Activated CD8-positive, alpha-beta memory T cell treated with anti-CD3 and anti-CD28 coated beads for 36 hours (primary cell): ENCODE data around the gene TAF11L13. TPM values are rescaled to one million over a fixed set of nuclear protein-coding genes. Genes with fewer than 3 reads are reported as not detected.
"Not testable (repeated sequence)": the region's sequence is repeated elsewhere in the genome, so short reads cannot be mapped to it uniquely, and the experiment has no call there.

Source experiments
- CTCF ChIA-PET: fragments of 350-600 bp; sonication (Branson Sonifier 250); formaldehyde crosslinking; loops from one replicate; lab custom pipeline; 2021; ENCODE audit warnings: antibody characterized with exemption; lab: Charles Lee
- POLR2A ChIA-PET: fragments of 350-600 bp; sonication (Branson Sonifier 250); formaldehyde crosslinking; loops from one replicate; lab custom pipeline; 2021; ENCODE audit warnings: antibody characterized with exemption; lab: Charles Lee
- total RNA-seq, 2 experiments: library from RNA; stranded (reverse); gene quantifications; one replicate each; pipeline ENCODE4 v1.2.3, GENCODE V29; 2021

The TAF11L13 gene
- total RNA-seq: not detected

DNA sequence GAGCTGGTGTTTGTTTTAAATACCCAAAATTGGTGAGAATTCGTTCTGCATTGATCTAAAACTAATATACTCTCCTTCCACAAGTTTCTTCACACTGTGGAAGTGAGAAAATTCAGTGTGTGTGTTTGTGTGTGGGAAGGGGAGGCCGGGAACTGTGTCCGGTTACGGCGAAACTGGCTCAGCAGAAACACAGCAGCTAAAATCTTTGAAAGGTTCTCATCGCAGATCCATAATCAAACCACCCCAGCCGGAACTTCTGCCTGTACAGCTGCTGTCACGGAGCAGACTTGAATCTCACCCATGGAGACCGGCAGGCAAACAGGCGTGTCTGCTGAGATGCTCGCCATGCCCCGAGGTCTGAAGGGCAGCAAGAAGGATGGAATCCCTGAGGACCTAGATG is at the start of gene TAF11L13:
TSS of gene TAF11L13 (plus strand) at position 301 of the 400 bp plus-strand sequence.
- CTCF ChIA-PET, POLR2A ChIA-PET: not testable (repeated sequence)

GRCh38 chr5:17585658-17586057 is 46.2 kb upstream of the TAF11L13 start, which contains the start of gene TAF11L7:
TSS of gene TAF11L7 (minus strand) at chr5:17585758.
- POLR2A ChIA-PET, CTCF ChIA-PET: not testable (repeated sequence)

GRCh38 chr5:17590860-17591259 is 41.0 kb upstream of the TAF11L13 start, which contains the start of gene TAF11L8:
TSS of gene TAF11L8 (minus strand) at chr5:17590960.
- POLR2A ChIA-PET, CTCF ChIA-PET: not testable (repeated sequence)

GRCh38 chr5:17594255-17594654 is 37.6 kb upstream of the TAF11L13 start, which contains the start of gene TAF11L9:
TSS of gene TAF11L9 (minus strand) at chr5:17594394.
- POLR2A ChIA-PET, CTCF ChIA-PET: not testable (repeated sequence)

- CTCF ChIA-PET, POLR2A ChIA-PET: not testable (repeated sequence)
Measured at GRCh38 chr5:17597728-17598127, 34.2 kb upstream of the TAF11L13 start, which contains the start of gene TAF11L10. TSS of gene TAF11L10 (minus strand) at chr5:17597828.

DNA sequence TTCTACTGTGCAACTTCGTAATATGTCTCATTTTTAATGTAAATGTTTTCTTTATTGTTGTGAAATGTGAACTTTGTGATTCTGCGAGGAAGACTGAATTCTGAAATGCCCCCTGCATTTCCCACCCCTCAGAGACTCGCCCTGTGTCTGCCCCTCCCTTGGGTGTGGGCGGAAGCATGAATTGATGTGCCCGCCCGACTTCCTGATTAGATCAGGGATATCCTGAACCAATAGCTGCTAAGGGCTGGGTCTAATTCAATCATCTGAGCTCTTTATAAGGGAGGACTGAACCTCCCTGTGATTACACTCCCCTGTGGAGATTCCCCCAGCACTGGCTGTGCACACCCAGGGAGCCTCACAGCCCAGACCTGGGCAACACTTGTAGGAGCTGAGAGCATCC is 28.0 kb upstream of the TAF11L13 start, which contains the start of gene TAF11L11:
TSS of gene TAF11L11 (plus strand) at position 304 of the 400 bp plus-strand sequence.
- CTCF ChIA-PET, POLR2A ChIA-PET: not testable (repeated sequence)

- CTCF ChIA-PET: no interaction called here
- POLR2A ChIA-PET: no interaction called here
Measured at GRCh38 chr5:17604951-17605350, 26.9 kb upstream of the TAF11L13 start.

DNA sequence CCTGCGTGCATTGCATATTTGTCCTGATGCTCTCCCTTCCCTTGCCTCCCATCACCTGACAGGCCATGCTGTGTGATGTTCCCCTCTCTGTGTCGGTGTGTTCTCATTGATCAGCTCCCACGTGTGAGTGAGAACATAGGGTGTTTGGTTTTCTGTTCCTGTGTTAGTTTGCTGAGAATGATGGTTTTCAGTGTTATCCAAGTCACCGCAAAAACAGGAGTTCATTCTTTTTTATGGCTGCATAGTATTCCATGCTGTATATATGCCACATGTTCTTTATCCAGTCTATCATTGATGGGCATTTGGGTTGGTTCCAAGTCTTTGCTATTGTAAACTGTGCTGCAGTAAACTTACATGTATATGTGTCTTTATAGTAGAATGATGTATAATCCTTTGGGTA is 24.4 kb upstream of the TAF11L13 start:
- POLR2A ChIA-PET, CTCF ChIA-PET: not testable (repeated sequence)

DNA sequence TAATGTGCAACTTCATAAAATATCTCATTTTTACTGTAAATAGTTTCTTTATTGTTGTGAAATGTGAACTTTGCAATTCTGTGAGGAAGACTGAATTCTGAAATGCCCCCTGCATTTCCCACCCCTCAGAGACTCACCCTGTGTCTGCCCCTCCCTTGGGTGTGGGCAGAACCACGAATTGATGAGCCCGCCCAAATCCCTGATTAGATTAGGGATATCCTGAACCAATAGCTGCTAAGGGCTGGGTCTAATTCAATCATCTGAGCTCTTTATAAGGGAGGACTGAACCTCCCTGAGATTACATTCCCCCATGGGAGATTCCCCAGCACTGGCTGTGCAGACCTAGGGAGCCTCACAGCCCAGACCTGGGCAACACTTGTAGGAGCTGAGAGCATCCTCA is 21.8 kb upstream of the TAF11L13 start, which contains the start of gene TAF11L12:
TSS of gene TAF11L12 (plus strand) at position 301 of the 400 bp plus-strand sequence.
- POLR2A ChIA-PET, CTCF ChIA-PET: not testable (repeated sequence)

DNA sequence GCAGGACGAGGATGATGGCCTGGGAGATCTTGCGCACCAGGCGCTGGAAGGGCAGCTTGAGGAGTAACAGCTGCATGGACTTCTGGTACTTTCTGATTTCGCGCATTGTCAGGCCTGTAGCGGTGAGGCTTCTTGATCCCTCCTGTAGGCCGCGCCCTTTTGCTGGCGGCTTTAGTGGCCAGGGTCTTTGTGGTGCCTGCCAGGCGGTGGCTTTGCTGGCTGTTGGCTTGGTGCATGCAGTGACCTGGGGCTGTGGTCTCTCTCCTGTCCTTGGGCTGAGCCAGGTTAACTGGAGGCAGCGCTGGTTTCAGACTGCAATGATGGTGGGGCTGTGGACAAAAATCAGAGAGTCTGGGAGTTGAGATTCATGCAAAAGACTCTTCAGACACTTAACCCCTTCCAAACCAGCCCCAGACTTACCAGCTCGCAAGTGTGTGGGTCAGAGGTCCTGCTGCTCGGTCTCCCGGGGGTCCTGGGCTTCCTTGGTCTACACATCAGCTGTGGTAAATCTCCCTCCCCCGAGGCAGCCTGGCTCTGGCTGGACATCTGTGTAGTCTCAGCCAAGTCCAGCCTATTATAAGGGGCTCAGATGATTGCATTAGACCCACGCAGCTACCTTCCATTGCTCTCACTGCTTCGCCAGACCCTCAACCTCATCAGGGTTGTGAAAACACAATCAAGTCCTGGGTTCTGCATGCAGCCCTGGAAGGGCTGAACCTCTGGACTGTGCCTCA is 16.8 kb upstream of the TAF11L13 start:
- CTCF ChIA-PET: no interaction called here
- POLR2A ChIA-PET: no interaction called here

- ChIA-PET POLR2A (no interaction called here), CTCF (no interaction called here)
Measured at GRCh38 chr5:17619354-17619753, 12.5 kb upstream of the TAF11L13 start.

- ChIA-PET CTCF (no interaction called here), POLR2A (no interaction called here)
Measured at GRCh38 chr5:17620627-17621026, 11.3 kb upstream of the TAF11L13 start.

DNA sequence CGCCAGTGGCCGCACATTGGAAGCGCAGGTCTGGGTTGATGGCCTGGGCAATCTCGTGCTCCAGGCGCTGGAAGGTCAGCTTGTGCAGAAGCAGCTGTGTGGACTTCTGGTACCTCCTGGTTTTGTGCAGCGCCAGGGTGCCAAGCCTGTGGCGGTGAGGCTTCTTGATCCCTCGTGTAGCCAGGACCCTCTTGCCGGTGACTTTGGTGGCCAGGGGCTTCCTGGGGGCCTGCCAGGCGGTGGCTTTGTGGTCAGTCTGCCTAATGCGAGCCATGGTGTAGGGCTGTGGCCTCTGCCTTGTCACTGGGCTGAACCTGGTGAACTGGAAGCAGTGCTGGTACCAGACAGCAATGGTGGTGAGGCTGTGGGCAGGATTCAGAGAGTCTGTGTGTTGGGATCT is 6.2 kb upstream of the TAF11L13 start:
- POLR2A ChIA-PET: no interaction called here
- CTCF ChIA-PET: no interaction called here

DNA sequence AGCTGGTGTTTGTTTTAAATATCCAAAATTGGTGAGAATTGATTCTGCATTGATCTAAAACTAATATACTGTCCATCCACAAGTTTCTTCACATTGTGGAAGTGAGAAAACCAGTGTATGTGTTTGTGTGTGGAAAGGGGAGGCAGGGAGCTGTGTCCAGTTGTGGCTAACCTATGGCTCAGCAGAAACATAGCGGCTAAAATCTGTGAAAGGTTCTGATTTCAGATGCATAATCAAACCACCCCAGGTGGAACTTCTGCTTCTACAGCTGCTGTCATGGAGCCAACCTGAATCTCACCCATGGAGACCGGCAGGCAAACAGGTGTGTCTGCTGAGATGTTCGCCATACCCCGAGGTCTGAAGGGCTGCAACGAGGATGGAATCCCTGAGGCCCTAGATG is 2.3 kb downstream of the TAF11L13 start, which contains the start of gene TAF11L14:
TSS of gene TAF11L14 (plus strand) at position 301 of the 400 bp plus-strand sequence.
- ChIA-PET POLR2A (no interaction called here), CTCF (no interaction called here)

DNA sequence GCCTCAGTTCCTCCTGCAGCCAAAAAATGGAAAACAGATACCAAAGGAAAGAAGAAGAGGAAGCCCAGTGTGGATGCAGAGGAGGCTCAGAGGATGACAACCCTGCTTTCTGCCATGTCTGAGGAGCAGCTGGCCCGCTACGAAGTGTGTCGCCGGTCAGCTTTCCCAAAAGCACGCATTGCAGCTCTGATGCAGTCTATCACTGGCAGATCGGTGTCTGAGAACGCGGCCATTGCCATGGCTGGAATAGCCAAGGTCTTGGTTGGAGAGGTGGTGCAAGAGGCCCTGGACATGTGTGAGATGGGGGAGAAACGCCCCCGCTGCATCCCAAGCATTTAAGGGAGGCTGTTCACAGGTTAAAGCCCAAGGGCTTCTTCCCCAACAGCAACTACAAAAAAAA is 17.3 kb downstream of the TAF11L13 start:
- POLR2A ChIA-PET, CTCF ChIA-PET: not testable (repeated sequence)

- POLR2A ChIA-PET, CTCF ChIA-PET: not testable (repeated sequence)
Measured at GRCh38 chr5:17655201-17655759, 23.4 kb downstream of the TAF11L13 start.

- ChIA-PET CTCF (no interaction called here), POLR2A (no interaction called here)
Measured at GRCh38 chr5:17655921-17656320, 24.0 kb downstream of the TAF11L13 start.

GRCh38 chr5:17663182-17663581 is 31.3 kb downstream of the TAF11L13 start:
- POLR2A ChIA-PET: no interaction called here
- CTCF ChIA-PET: no interaction called here

GRCh38 chr5:17665836-17666235 is 33.9 kb downstream of the TAF11L13 start:
- ChIA-PET CTCF (no interaction called here), POLR2A (no interaction called here)

DNA sequence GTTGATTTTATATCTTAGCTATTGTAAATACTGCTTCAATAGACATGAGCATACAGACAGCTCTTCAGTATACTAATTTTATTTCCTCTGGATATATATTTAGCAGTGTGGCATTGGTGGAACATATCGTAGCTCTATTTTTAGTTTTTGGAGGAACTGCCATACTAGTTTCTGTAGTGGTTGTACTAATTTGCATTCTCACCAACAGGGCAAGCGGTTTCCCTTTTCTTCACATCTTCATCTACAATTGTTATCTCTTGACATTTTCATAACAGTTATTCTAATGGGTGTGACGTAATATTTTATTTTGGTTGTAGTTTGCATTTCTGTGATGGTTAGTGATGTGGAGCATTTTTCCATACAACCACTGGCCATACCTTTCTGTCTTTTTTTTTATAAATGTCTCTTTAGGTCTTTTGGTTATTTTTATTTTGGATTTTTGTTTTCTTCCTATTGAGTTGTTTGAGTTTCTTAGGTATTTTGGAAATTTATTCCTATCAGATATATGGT is 34.9 kb downstream of the TAF11L13 start:
- ChIA-PET CTCF (no interaction called here), POLR2A (no interaction called here)

DNA sequence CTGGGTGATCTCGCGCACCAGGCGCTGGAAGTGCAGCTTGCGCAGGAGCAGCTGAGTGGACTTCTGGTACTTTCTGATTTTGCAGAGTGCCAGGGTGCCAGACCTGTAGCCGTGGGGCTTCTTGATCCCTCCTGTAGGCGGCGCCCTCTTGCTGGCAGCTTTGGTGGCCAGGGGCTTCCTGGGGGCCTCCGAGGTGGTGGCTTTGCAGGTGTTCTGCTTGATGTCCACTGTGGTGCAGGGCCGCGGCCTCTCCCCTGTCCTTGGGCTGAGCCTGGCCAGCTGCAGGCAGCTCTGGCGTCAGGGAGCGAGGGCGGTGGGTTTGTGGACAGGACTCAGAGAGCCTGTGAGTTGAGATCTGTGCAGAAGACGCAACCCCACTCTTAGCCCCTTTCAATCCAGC is 38.5 kb downstream of the TAF11L13 start:
- ChIA-PET POLR2A (no interaction called here), CTCF (no interaction called here)
